HTERT RPE-1 (cell line): Measurements from ENCODE around the gene TMEM59L.

Experiments used
- in situ Hi-C: fragments of 300-500 bp; cut with MboI; formaldehyde crosslinking; loops from 4 replicates; pipeline ENCODE4 v1.14.3; 2020; ENCODE audit warnings: low sequenced_read_pairs

The TMEM59L gene

DNA sequence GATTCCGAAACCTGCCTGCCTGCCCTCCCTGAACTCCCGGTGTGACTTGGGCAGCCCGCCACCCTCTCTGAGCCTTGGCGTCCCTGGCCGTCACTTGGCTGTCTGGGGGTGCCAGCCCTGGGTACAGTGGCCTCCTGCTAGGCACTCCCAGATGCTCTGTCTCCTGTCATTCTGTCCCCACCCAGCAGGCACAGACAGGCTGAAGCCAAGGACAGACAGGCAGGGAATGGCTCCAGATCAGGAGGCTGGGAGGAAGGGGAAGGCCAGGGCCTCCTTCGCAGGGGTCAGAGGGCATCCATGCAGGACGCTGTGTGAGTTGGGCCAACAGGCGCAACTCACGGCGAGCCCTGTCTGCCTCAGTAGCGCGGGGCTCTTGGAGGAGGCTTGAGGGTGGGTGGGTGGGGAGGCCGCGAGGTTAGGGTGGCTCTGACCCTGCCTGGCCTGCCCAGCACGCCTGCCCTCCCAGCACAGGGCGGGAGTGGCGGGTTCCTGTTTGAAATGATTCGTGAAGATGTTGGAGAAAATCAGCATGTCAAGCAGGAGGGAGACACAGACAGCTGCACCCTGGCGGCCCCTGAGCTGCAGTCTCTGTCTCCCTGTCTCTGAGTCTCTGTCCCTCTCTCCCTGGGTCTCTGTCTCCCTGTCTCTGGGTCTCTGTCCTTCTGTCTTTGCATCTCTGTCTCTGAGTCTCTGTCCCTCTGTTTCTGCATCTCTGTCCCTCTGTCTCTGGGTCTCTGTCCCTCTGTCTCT, 43.8 kb downstream of the TMEM59L start:
- in situ Hi-C loops, result no loop called here

DNA sequence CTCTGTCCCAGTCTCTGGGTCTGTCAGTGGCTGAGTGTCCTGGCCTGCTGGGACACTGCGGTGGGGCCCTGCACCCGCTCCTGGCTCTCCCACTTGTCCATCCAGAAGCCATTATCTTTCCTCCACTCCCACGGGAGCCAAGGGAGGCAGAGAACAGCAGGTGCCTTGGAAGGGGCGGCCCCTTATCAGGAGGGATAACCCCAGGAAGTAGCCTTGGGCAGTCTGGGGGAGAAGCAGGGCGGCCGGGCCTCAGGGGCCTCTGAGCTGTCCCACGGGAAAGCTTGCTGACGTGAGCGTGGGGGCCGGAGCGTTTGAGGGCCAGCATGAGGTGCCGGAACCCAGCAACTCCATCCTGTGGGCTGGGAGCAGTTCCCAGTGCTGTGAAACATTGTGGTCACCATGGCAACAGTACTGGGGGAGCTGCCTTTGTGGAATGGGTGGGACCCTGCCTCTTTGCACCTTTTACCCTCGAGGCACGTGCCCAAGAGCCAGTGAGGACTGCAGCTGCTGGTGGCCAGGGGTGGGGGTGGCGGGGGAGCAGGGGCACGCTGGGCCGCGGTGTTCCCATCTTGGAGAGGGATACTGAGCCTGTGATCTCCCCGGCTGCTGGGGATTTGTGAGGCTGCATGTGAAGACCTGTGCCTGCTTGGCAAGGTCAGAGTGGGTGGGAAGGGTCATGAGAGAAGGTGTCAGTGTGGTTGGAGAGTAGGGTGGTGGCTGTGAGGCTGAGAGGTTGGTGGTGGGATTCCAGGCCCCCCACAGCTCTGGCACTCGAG, 45.1 kb downstream of the TMEM59L start:
- in situ Hi-C loops, result no loop called here

DNA sequence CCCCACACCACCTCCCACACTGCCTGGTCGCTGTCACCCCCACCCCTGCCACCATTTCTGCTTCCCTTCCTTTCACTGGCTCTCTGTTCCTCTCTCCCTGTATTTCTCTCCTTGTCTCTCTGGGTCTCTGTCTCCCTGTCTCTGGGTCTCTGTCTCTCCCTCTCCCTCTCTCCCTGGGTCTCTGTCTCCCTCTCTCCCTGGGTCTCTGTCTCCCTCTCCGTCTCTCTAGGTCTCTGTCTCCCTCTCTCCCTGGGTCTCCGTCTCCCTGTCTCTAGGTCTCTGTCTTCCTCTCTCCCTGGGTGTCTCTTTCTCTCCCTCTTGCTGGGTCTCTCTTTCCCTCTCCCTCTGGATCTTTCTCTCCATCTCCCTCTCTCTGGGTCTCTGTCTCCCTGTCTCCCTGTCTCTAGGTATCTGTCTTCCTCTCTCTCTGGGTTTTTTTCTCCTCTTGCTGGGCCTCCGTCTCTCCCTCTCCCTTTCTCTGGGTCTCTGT, 45.7 kb downstream of the TMEM59L start:
- in situ Hi-C loops, result no loop called here

- in situ Hi-C loops, result no loop called here
Observed at GRCh38 chr19:18659281-18660050, 46.8 kb downstream of the TMEM59L start.

GRCh38 chr19:18660051-18660910, 47.6 kb downstream of the TMEM59L start:
- in situ Hi-C loops, result no loop called here

DNA sequence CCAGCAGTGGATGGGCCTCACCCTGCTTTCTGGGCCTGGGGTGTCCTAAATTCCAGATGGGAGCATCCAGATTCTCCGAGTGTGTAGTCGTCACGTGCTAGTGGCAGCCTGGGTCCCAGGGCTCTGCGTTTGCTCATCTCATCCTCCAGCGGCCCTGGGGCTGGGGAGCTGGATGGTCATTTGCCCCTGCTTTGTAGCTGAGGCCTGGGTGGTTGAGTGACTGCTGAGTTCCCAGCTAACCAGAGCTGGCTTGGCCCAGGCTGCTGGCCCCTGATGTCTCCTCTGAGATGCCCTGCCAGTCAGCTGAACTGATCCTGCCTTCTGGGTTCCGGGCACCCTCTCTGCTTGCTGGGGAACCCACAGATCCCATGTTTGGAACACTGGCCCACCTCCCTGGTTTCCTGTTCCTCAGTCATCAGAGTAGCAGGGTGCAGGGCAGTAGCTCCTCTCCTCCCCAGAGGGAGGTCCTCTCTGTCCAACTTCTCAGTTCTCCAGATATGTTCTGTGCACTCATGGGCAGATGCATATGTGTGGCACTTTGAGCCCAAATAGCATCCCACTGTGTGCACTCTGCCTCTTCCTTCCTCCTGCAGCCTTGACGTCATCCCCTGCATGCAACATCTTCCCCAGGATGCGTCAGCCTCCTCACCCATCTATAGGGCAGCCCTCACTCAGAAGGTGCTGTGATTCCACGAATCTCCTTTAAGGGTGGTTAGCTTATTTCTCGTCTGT, 48.4 kb downstream of the TMEM59L start:
- in situ Hi-C loops, result no loop called here

GRCh38 chr19:18662972-18663732, 50.5 kb downstream of the TMEM59L start:
- in situ Hi-C loops, result no loop called here

DNA sequence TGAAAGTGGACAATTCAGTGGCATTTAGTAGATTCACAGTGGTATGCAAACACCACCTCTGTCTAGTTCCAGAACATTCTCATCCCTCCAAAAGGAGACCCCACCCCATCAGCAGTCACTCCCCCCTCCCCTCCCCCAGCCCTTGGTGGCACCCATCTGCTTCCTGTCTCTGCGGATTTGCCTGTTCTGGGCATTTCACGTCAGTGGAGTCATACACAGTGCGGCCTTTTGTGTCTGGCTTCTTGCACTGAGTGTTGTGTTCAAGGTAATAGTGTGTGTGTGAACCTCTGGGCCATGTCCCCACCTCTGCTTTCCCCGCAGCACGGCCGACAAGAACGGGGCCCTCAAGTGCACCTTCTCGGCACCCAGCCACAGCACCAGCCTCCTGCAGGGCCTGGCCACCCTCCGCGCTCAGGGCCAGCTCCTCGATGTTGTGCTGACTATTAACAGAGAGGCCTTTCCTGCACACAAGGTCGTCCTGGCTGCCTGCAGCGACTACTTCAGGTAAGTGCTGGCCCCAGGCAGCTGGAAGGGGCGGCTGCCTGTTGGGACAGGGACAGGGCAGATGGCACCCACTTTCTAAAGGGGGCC, 51.4 kb downstream of the TMEM59L start:
- in situ Hi-C loops, result no loop called here

GRCh38 chr19:18665771-18666202, 53.1 kb downstream of the TMEM59L start:
- in situ Hi-C loops, result no loop called here

DNA sequence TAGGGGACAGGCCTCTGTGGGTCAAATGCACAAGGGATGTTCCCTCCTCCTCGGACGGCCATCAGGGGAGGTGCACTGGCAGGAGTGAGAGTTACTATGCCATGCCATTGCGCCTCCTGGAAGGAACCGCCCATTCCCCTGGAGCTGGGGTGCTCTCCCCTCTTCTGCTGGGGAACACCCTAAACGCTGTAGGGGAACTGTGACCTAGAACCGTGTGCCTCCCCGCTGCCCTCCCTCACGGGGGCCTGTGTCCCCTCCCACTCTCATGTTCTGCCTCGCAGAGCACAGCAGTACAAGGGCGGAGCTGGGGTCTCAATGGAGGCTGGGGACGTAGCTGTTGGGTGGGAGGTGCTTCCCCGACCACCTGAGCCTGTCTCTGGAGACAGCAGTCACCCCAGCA, 53.6 kb downstream of the TMEM59L start:
- in situ Hi-C loops, result no loop called here

- in situ Hi-C loops, result no loop called here
Observed at GRCh38 chr19:18666784-18667183, 54.1 kb downstream of the TMEM59L start.

- in situ Hi-C loops, result no loop called here
Observed at GRCh38 chr19:18667531-18668251, 55.0 kb downstream of the TMEM59L start.

DNA sequence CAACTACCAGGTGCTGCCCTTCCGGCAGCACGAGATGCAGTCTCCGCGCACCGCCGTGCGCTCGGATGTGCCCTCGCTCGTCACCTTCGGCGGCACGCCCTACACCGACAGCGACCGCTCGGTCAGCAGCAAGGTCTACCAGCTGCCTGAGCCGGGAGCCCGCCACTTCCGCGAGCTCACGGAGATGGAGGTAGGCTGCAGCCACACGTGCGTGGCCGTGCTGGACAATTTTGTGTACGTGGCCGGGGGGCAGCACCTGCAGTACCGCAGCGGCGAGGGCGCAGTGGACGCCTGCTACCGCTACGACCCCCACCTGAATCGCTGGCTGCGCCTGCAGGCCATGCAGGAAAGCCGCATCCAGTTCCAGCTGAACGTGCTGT, 55.6 kb downstream of the TMEM59L start:
- in situ Hi-C loops, result no loop called here

DNA sequence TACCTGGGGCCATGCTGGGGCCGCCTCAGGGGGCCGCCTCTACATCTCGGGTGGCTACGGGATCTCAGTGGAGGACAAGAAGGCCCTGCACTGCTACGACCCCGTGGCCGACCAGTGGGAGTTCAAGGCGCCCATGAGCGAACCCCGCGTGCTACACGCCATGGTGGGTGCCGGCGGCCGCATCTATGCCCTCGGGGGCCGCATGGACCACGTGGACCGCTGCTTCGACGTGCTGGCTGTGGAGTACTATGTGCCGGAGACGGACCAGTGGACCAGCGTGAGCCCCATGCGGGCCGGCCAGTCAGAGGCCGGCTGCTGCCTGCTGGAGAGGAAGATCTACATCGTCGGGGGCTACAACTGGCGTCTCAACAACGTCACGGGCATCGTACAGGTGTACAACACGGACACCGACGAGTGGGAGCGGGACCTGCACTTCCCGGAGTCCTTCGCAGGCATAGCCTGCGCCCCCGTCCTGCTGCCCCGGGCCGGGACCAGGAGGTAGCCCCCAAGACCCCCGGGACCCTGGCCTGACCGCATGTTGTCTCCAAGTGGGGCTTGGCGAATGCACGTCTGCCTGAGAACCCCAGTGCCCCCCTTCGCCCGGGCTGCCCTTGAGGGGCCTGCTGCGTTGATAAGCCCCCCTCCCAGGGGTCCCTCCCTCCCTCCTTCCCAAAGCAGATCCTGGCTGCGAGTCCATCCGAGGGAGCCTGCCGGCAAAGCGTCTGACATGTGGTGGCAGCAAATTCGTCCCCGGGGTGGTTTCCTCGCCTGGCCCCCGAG, 56.3 kb downstream of the TMEM59L start:
- in situ Hi-C loops, result no loop called here

GRCh38 chr19:18669524-18669817, 56.8 kb downstream of the TMEM59L start:
- in situ Hi-C loops, result no loop called here

DNA sequence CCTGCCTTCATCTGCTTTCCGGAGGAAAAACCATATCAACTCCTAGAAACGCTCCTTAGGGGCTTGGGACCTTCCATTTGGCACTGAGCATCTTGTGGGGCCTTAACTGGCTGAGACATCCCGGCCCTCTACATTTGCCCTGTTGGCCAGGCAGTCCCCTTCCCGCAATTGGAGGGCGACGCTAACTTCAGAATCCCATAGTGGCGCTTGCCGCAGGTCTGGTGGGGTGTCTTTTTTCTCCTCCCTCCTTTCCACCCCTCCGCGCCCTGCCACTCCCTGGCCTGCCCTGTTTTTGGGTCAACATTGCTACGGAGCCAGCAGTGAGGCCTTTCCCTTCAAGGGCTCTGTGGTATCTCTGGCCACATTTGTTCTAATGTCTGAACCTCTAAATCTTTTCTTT, 57.2 kb downstream of the TMEM59L start:
- in situ Hi-C loops, result no loop called here

- in situ Hi-C loops, result no loop called here
Observed at GRCh38 chr19:18670312-18670711, 57.6 kb downstream of the TMEM59L start.
